Uterus (tissue), 2 donors: Measurements from ENCODE around the gene HSD17B4.

ENCODE experiments used
- POLR2A ChIP-seq, 2 donors: fragments of 450-650 bp; IDR thresholded peaks; one replicate each; pipeline ENCODE4 v1.6.1; 2016; ENCODE audit warnings: antibody characterized with exemption in 2 of 2, mild to moderate bottlenecking in 1 of 2, moderate library complexity in 1 of 2
- TF ChIP-seq, protein P1 (sequence below), 4 experiments: fragments of 200-600 bp in 2 of 4; fragments of 450-650 bp in 2 of 4; sonication (generic) in 2 of 4; IDR thresholded peaks; one replicate each; pipeline ENCODE4 v1.5.1; 2016 to 2019; ENCODE audit warnings: antibody characterized with exemption in 4 of 4, mild to moderate bottlenecking in 2 of 4, moderate library complexity in 1 of 4

- TF ChIP-seq, protein P1, sequence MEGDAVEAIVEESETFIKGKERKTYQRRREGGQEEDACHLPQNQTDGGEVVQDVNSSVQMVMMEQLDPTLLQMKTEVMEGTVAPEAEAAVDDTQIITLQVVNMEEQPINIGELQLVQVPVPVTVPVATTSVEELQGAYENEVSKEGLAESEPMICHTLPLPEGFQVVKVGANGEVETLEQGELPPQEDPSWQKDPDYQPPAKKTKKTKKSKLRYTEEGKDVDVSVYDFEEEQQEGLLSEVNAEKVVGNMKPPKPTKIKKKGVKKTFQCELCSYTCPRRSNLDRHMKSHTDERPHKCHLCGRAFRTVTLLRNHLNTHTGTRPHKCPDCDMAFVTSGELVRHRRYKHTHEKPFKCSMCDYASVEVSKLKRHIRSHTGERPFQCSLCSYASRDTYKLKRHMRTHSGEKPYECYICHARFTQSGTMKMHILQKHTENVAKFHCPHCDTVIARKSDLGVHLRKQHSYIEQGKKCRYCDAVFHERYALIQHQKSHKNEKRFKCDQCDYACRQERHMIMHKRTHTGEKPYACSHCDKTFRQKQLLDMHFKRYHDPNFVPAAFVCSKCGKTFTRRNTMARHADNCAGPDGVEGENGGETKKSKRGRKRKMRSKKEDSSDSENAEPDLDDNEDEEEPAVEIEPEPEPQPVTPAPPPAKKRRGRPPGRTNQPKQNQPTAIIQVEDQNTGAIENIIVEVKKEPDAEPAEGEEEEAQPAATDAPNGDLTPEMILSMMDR (IDR thresholded peaks at IDR 0.05) = no peak
- TF ChIP-seq POLR2A (IDR thresholded peaks at IDR 0.05) = no peak
Measured at GRCh38 chr5:119532637-119533036, 80.3 kb downstream of the HSD17B4 start.
